HG03196 (cell line): Measurements from ENCODE around the gene HSD17B11.
"Not testable (repeated sequence)": the region's sequence is repeated elsewhere in the genome, so short reads cannot be mapped to it uniquely, and the experiment has no call there.

ENCODE experiments used
- ATAC-seq: cut with Tn5 transposase; IDR thresholded peaks from one replicate; pipeline ENCODE4 v1.9.1; 2021; ENCODE audit not compliant: unreplicated experiment

The HSD17B11 gene

DNA sequence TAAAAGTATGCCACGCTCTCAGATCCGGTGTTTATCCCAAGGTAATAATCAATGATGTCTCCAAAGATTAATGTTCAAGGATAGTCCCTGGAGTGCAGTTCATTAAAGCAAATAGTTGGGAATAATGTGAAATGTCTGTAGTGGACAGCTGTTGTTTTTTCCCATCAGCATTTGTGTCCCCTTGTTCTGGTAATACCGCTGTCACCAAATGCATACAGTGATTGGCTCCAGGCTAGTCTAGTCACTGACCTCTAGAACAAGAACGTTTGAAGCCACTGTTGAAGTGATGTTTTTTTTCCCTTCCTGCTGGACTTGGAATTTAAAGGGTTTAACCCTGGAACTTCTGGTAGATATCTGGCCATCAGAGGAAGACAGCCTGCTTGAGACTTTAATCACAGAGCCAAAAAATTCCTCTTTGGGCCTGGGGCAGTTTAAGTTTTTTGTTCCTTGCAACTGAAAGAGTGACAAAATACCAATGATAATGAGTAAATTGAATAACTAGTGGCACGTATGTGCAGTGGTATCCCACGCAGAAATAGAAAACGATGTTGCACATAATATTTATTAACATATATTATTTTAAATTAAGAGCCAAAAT lies 30.6 kb downstream of the HSD17B11 start:
- ATAC-seq: no peak

DNA sequence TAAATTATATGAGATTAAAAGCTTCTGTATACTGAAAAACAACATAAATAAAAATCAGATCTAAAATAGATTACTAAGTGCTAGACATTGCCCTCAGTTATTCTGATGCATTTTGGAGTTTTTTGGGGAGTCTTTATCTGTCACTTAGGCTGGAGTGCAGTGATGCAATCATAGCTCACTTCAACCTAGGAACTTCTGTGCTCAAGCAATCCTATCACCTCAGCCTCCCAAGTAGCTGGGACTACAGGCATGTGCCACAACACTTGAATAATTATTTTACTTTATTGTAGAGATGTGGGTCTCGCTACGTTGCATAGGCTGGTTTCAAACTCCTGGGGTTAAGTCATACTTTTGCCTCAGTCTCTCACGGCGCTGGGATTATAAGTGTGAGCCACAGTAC lies 31.7 kb downstream of the HSD17B11 start:
- ATAC-seq: no peak

DNA sequence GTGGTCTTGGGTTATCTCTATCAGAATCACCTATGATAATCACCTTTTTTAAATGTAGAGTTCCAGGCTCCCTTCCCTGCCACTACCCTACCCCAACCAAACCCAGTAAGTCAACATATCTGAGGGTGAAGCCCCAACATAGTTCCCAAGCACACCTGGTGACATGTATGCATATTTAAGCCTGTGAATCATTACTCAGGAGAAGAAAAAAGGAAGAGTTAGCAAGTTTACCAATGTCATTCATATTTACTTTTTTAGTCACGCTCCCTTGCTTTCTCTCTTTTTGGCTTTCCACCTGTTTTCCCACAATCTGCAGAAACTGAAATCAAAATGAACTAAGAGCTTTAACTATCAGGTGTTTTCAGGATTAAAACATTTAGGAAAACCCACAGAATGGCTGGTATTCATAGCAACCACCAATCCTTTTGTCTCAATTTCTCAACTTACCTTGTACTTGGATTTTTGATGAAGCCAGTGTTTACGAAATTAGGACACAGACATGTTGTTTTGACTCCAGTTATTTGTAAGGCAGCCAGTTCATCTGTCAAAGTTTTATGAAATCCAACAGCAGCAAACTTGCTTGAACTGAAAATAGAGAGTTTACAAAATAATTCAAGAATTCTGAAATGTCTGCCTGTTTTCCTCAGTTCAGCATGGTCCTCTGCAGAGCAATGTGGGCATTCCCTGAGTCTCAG lies 34.0 kb downstream of the HSD17B11 start:
- no peak for ATAC-seq

DNA sequence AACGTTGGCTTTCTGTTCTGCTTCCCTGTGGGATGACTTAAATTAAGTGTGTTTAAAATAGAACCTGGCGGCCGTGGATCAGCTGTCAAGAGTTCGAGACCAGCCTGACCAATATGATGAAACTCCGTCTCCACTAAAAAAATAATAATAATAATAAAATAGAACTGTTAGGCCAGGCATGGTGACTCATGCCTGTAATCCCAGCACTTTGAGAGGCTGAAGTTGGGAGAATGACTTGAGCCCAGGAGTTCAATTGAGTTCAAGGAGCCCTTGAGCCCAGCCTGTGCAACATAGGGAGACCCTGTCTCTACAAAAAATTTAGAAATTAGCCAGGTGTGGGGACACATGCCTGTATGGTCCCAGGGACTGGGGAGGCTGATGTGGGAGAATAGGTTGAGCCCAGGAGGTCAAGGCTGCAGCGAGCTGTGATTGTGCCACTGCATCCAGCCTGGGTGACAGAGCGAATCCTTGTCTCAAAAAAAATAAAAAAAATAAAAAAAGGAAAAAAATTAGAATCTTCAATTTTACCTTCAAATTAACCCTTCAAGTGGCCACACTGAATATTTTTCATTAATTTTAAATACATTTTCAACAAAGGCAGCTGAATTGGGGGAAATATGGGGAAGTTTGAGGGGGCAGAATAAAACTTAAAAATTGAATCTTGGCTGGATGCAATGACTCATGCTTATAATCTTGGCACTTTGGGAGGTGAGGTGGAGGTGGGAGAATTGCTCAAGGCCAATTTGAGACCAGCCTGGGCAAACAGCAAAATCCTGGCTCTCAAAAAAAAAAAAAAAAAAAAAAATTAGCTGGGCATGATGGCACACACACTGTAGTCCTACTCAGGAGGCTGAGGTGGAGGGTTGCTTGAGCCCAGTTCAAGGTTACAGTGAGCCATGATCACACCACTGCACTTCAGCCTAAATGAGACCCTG lies 36.6 kb downstream of the HSD17B11 start:
- no peak for ATAC-seq

DNA sequence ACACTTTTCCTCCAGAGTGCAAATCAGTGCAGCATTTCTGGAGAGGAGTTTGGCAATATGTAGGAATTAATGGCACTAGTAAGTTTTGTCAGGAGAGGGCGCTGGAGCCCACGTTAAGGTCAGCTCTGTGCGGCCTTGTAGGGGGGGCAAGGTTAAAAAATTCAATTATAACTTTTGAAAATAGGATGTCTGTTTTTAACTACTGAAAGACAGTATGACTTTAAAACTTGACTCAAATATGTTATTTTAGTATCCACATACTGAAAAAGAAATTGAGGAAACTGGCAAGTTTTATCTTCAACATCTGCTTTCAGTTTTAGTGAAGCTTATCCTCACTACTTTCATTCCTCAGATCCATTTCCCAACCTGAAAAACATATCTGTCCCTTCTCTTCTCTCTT lies 37.4 kb downstream of the HSD17B11 start:
- ATAC-seq: peak; percentile 82

DNA sequence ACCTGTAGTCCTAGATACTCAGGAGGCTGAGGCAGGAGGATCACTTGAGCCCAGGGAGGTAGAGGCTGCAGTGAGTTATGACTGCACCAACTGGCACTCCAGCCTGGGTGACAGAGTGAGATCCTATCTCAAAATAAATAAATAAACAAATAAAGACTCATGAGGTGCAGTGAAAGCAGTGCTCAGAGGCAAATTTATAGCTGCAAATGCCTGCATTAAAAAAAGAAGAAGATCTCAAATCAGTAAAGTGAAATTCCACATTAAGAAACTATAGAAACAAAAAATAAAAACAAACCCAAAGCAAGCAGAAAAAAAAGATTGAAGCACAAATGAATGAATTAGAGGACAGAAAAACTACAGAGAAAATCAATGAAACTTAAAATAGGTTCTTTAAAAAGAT lies 45.8 kb downstream of the HSD17B11 start:
- no peak for ATAC-seq

DNA sequence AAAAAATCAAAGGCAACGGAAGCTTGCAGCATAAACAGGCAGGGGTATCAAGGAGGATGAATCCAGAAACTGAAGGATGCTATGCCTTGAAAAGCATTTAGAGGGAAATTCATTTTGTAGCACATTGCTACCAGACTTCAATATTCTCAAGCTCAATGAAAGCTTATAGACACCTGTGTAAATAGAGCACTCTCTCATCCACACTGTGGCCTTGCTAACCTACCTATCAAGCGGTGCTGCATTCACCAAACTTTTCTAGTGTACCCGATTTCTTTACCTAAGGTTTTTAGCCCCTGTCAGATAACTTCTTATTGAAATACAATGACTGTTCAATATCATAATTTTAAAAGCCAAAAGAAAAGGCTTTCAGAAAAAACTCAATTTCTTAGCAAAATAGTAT lies 48.1 kb downstream of the HSD17B11 start:
- ATAC-seq: no peak

DNA sequence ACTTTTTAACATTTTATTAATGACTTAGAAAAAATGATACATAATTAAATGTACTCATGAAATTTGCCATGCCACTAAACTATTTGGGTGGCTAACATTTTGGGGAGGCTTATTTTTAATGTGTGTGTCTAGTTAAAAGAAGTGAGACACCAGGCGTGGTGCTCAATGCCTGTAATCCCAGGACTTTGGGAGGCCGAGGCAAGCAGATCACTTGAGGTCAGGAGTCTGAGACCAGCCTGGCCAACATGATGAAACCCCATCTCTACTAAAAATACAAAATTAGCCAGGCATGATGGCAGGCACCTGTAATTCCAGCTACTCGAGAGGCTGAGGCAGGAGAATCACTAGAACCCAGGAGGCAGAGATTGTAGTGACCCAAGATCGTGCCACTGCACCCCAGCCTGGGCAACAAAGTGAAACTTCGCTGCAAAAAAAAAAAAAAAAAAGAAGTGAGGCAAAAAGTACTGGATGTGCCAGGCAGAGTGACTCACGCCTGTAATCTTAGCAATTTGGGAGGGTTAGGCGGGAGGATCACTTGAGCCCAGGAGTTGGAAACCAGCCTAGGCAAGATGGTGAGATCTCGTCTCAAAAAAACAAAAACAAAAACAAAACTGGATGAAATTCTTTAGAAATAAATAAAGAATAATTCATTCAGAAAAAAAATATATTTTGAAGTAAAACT lies 48.9 kb downstream of the HSD17B11 start:
- not testable (repeated sequence) for ATAC-seq

DNA sequence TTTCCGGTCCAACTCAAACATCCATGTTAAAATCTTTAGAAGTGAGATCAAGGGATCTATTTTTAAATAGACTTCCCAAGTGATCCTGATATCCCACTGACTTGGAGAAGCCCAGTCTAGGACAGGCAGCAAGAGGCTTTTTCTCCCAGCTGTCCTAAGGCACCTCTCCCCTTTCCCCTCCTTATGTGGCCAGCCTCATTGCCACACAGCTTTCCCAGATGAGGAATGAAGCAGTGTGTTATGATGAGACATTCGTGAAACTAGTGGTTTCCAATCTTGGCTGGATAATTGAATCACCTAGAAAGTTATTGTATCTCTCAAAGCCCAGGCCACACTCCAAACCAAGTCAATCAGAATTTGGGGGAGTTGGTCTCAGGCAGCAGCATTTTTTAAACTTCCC lies 51.5 kb downstream of the HSD17B11 start:
- no peak for ATAC-seq

DNA sequence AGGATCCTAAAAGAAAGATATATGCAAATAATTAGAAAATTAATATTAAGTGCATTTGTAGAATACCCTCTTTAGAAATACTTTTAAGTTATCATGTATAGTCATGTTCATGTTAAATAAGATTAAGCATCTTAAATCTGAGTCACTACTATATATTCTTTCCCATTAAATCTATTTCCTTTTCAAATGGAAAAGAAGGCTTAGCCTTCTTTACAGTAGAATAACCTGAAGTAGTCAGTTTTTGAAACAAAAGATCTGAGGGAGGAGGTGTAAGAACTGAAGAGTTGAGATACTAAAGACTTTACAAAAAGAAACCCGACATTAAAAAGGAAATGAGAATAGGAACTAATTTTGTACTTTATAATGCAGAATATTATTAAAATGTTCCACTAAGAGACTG lies 53.6 kb downstream of the HSD17B11 start:
- ATAC-seq: no peak

DNA sequence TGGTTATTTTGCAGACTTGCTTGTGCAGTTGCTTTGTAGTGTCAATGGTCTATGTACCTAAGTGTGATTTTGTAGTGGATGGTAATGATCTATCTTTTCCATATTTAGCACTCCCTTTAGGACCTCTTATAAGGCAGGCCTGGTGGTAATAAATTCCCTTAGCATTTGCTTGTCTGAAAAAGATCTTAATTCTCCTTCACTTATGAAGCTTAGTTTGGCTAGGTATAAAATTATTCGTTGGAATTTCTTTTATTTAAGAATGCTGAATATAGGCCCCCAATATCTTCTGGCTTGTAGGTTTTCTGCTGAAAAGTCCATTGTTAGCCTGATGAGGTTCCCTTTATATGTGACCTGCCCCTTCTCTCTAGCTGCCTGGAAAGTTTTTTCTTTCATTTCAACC lies 57.7 kb downstream of the HSD17B11 start:
- ATAC-seq: no peak

DNA sequence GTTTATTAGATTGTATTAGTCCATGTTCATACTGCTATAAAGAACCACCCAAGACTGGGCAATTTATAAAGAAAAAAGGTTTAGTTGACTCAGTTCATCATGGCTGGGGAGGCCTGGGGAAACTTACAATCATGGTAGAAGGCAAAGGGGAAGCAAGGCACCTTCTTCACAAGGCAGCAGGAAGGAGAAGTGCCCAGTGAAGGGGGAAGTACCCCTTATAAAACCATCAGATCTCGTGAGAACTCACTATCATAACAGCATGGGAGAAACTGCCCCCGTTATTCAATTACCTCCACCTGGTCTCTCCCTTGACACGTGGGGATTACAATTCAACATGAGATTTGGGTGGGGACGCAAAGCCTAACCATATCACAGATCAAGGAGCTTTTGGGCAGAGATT lies 60.2 kb downstream of the HSD17B11 start:
- no peak for ATAC-seq

DNA sequence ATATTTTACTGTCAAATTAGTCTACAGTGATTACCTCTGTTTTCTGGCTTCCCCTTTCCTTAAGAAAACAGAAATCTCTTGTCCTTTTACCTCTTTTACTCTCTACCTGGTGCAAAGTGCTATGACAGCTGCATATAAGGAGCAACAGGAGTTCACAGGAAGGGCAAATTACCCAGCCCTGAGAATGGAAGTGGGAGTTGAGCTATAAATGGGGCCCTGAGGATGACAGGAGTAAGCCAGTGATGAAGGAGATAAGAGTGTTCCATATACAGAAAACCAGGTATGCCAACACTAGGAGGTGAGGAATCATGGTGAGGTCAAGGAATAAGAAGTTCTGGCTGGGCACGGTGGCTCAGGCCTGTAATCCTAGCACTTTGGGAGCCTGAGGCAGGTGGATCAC lies 63.9 kb downstream of the HSD17B11 start:
- ATAC-seq: no peak

DNA sequence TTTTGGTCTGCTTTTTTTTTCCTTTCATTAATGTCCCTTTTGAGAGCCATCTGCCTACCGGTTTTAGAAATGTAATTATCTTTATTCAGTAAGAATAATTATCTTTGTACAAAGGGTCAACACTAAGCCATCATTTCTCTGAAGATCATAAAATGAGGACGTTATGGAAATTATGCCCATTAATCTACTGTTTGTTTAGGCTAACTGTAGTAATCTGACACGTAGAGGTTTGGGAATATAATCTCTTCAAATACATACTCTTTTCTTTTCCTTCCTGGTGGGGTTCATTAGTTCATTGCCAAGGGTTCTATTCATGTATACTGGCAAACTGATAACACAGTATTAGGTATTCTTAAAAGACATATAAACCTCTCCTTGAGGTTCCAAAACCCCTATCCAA lies 64.5 kb downstream of the HSD17B11 start:
- no peak for ATAC-seq

DNA sequence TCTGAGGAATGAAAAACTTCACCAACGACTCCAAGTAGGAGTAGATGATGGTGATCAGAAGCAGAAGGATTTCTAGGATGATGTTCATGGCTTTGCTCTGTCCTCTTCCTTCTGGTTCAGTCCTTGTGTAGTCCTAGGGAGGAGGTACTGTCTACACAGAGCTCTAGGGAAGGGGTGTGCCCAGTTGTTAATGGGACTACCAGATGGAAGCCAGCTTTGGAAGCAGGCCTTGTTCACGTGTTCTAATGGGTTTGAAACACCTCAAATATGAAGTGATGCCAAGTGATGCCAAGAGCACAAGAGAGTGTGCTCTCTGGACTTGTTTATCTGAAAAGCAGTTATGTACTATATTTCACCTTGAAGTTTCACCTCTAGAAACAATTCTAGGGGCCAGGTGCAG lies 68.2 kb downstream of the HSD17B11 start, which contains the start of gene HSD17B13:
Gene HSD17B13, minus strand, starts transcription at position 129 of the 400 bp plus-strand sequence. Its CDS starts 41 bp downstream, at position 88.
- ATAC-seq: no peak

DNA sequence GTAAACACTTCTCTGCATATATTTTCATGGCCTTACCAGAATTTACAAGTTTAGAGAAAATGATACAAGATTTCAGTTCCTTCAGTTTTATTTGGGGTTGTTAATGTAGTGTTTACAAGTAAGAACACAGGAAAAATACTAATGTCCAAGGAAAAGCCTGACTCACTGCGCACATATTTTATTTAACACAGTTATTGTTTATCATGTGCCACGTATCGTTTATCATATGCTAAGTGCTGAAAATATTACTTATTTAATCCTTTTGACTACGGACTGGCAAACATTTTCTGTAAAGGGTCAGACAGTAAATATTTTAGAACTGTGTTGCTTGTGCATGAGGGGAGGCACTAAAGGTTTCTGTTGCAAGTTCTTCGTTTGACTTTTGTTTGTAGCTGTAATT lies 69.1 kb downstream of the HSD17B11 start:
- ATAC-seq: no peak

DNA sequence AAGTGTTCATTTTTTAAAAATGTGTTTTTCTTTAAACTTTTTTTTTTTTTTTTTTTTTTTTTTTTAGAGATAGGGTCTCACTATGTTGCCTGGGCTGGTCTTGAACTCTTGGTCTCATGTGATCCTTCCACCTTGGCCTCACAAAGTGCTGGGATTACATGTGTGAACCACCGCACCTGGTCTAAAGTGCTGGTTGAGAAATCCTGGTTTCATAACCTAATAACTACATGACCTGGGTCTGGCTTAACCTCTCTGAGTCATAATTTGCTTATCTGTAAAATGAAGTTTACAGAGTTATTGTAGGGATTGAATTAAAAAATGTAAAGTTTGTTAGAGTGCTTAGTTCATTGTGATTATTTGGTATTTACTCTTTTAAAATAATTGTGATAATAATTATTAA lies 73.5 kb downstream of the HSD17B11 start:
- no peak for ATAC-seq

DNA sequence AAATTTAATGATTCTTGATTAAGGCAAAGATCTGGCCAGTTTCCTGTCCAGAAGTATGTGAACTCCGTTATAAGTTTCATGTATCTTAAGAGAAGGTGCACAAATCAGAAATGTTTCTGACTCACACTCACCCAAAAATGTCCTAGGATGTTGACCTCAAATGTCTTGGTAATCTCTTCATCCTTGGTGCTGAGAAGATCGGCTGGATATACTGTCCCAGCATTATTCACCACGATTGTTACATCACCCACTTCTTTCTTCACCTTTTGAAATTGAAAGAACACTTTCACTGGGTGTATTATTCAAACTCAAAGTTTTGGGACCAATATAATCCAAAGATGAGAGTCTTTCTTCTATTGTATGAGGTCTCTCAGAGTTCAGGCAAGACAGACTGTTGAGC lies 74.0 kb downstream of the HSD17B11 start:
- no peak for ATAC-seq

DNA sequence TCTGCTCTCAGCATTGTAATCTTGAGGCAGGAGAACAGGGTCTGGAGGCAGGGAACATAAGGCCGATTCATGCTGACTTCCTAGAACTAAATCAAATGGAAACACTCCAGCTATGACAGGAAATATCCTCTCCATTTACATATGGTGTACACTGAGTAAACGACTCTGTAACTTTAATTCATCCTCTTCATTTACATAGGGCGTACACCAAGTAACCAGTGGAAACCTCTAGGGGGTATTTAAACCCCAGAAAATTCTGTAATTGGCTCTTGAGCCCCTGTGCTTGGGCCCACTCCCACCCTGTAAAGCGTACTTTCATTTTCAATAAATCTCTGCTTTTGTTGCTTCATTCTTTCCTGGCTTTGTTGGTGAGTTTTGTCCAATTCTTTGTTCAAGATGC lies 76.0 kb downstream of the HSD17B11 start:
- ATAC-seq: not testable (repeated sequence)

DNA sequence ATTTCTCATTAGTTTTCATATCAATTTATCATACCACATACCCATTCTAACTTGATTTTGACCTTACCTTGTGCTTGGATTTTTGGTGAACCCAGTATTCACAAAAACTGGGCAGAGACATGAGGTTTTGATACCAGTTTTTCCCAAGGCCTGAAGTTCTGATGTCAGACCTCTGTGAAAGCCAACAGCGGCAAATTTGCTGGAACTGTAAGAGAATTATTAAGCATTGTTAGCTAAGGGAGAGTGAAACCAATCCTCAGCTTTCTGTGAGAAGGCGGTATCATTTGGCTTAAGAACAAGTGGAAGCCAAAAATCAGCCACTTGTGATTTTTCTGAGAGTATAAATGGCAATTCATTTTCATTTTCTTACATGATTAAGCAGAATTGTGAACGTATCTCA lies 77.2 kb downstream of the HSD17B11 start:
- ATAC-seq: no peak

DNA sequence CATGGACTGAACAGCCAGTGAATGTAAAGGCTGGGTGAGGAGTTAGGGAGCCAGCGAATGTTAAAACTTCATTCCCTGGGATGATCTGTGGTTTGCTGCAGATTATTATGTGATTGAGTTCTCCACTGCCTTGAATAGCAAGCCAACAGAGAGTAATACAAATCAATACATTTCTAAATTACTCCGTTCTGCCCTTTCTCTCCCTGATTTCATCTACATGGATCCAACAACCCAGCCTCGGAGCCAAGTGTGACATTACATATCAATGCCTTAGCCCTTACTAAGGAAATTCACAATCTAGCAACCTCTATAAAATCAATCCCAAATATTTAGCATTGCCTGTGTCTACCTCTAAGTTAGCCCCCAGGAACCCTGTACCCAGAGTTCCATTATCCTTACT lies 79.3 kb downstream of the HSD17B11 start:
- ATAC-seq: no peak
